HCT116 (cell line): Measurements from ENCODE around the gene CSNK1E.

Source experiments
- ELF1 ChIP-seq: IDR thresholded peaks from 2 replicates; pipeline ENCODE4 v1.6.1; 2012; ENCODE audit warnings: low read depth, borderline replicate concordance
- EZH2 ChIP-seq: fragments of 200-600 bp; sonication (generic); IDR thresholded peaks from 2 replicates; pipeline ENCODE4 v1.6.1; 2017; ENCODE audit warnings: antibody characterized with exemption, mixed run types
- EZH2phosphoT487 ChIP-seq: fragments of 200-600 bp; IDR thresholded peaks from 2 replicates; pipeline ENCODE4 v1.6.1; 2018; ENCODE audit warnings: antibody characterized with exemption, borderline replicate concordance
- JUND ChIP-seq: IDR thresholded peaks from 2 replicates; pipeline ENCODE4 v1.6.1; 2012
- MAX ChIP-seq: IDR thresholded peaks from 2 replicates; pipeline ENCODE4 v1.6.1; 2012
- POLR2A ChIP-seq: IDR thresholded peaks from 2 replicates; pipeline ENCODE4 v1.7.0; 2011; ENCODE audit warnings: borderline replicate concordance; ENCODE audit not compliant: insufficient read depth, insufficient read length; ENCODE audit errors: extremely low read depth
- POLR2AphosphoS5 ChIP-seq: IDR thresholded peaks from 2 replicates; pipeline ENCODE4 v1.6.1; 2011; ENCODE audit warnings: mild to moderate bottlenecking, low read depth, low read length, moderate library complexity
- RAD21 ChIP-seq: IDR thresholded peaks from 2 replicates; pipeline ENCODE4 v1.6.1; 2012; ENCODE audit warnings: low read depth, mild to moderate bottlenecking
- SIN3A ChIP-seq: IDR thresholded peaks from 2 replicates; pipeline ENCODE4 v1.6.1; 2012; ENCODE audit warnings: low read depth
- TF ChIP-seq, protein P1 (sequence below), 3 experiments: fragments of 200-600 bp in 1 of 3; sonication (generic) in 1 of 3; IDR thresholded peaks in 2 of 3; conservative IDR thresholded peaks in 1 of 3; 2 replicates each; pipeline ENCODE4 v1.5.1; 2012 to 2017; ENCODE audit warnings: low read depth in 2 of 3, low read length in 2 of 3, antibody characterized with exemption in 1 of 3, borderline replicate concordance in 1 of 3, control low read depth in 1 of 3, mild to moderate bottlenecking in 1 of 3, mixed read lengths in 1 of 3, mixed run types in 1 of 3, moderate library complexity in 1 of 3; ENCODE audit not compliant: insufficient read depth in 1 of 3
- TF ChIP-seq, protein P2 (sequence below): IDR thresholded peaks from 2 replicates; pipeline ENCODE4 v1.6.1; 2012
- TF ChIP-seq, protein P3 (sequence below): IDR thresholded peaks from 2 replicates; pipeline ENCODE4 v1.6.1; 2011; ENCODE audit warnings: mild to moderate bottlenecking, low read length, moderate library complexity; ENCODE audit not compliant: insufficient replicate concordance; ENCODE audit errors: extremely low read depth

GRCh38 chr22:38246046-38246658 lies 71.1 kb downstream of the CSNK1E start:
- TF ChIP-seq ELF1 (no peak), POLR2A (no peak), RAD21 (no peak), MAX (no peak), JUND (no peak), EZH2phosphoT487 (no peak), EZH2 (no peak), SIN3A (no peak), POLR2AphosphoS5 (no peak)
- TF ChIP-seq, protein P1, sequence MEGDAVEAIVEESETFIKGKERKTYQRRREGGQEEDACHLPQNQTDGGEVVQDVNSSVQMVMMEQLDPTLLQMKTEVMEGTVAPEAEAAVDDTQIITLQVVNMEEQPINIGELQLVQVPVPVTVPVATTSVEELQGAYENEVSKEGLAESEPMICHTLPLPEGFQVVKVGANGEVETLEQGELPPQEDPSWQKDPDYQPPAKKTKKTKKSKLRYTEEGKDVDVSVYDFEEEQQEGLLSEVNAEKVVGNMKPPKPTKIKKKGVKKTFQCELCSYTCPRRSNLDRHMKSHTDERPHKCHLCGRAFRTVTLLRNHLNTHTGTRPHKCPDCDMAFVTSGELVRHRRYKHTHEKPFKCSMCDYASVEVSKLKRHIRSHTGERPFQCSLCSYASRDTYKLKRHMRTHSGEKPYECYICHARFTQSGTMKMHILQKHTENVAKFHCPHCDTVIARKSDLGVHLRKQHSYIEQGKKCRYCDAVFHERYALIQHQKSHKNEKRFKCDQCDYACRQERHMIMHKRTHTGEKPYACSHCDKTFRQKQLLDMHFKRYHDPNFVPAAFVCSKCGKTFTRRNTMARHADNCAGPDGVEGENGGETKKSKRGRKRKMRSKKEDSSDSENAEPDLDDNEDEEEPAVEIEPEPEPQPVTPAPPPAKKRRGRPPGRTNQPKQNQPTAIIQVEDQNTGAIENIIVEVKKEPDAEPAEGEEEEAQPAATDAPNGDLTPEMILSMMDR (IDR thresholded peaks at IDR 0.05 in 2 of 3, conservative IDR thresholded peaks at IDR 0.05 in 1 of 3; ENCODE audit: borderline replicate concordance in 1 of 3, insufficient read depth in 1 of 3, low read depth in 2 of 3, low read length in 2 of 3), result no peak
- TF ChIP-seq, protein P2, sequence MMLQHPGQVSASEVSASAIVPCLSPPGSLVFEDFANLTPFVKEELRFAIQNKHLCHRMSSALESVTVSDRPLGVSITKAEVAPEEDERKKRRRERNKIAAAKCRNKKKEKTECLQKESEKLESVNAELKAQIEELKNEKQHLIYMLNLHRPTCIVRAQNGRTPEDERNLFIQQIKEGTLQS, result no peak
- TF ChIP-seq, protein P3, sequence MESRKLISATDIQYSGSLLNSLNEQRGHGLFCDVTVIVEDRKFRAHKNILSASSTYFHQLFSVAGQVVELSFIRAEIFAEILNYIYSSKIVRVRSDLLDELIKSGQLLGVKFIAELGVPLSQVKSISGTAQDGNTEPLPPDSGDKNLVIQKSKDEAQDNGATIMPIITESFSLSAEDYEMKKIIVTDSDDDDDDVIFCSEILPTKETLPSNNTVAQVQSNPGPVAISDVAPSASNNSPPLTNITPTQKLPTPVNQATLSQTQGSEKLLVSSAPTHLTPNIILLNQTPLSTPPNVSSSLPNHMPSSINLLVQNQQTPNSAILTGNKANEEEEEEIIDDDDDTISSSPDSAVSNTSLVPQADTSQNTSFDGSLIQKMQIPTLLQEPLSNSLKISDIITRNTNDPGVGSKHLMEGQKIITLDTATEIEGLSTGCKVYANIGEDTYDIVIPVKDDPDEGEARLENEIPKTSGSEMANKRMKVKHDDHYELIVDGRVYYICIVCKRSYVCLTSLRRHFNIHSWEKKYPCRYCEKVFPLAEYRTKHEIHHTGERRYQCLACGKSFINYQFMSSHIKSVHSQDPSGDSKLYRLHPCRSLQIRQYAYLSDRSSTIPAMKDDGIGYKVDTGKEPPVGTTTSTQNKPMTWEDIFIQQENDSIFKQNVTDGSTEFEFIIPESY, result no peak
